Adrenal gland (tissue), 12 donors: ENCODE results near the gene CTLA4. TPM values are rescaled to one million over a fixed set of nuclear protein-coding genes. Genes with fewer than 3 reads are reported as not detected.

Source experiments
- DNase-seq, 7 donors: peaks; one replicate each; pipeline ENCODE4 v3.0.0-alpha.2; 2019 to 2020
- H3K27ac ChIP-seq, 5 donors: fragments of 200-600 bp; sonication (generic) in 4 of 5; 1 replicate in 3 of 5; 2 replicates in 2 of 5; pipeline versions ENCODE4 v1.5.1 to v1.8.0; 2016 to 2020; ENCODE audit warnings: mild to moderate bottlenecking in 1 of 5
- H3K27me3 ChIP-seq: fragments of 200-600 bp; 2 replicates; pipeline ENCODE4 v1.8.0; 2021
- H3K36me3 ChIP-seq, 2 donors: fragments of 200-600 bp; replicated peaks in 1 of 2; 1 replicate in 1 of 2; 2 replicates in 1 of 2; pipeline versions ENCODE4 v1.5.1 to v1.8.0; 2018 to 2022
- H3K4me1 ChIP-seq, 2 donors: fragments of 200-600 bp; replicated peaks in 1 of 2; 1 replicate in 1 of 2; 2 replicates in 1 of 2; pipeline versions ENCODE4 v1.5.1 to v1.8.0; 2018 to 2021
- H3K4me3 ChIP-seq, 4 donors: fragments of 200-600 bp; sonication (generic) in 3 of 4; one replicate each; pipeline ENCODE4 v1.5.1; 2016 to 2018
- H3K9me3 ChIP-seq, 3 donors: fragments of 200-600 bp; sonication (generic) in 1 of 3; replicated peaks in 1 of 3; 1 replicate in 2 of 3; 2 replicates in 1 of 3; pipeline versions ENCODE4 v1.5.1 to v1.8.0; 2016 to 2021
- CTCF ChIP-seq, 6 experiments: fragments of 450-650 bp in 4 of 6; fragments of 200-600 bp in 2 of 6; sonication (generic) in 1 of 6; IDR thresholded peaks; 1 replicate in 5 of 6; 2 replicates in 1 of 6; pipeline versions ENCODE4 v1.5.1 to v1.8.0; 2016 to 2021; ENCODE audit warnings: antibody characterized with exemption in 6 of 6, mild to moderate bottlenecking in 2 of 6, moderate library complexity in 1 of 6
- POLR2A ChIP-seq, 2 donors: fragments of 450-650 bp; IDR thresholded peaks; one replicate each; pipeline ENCODE4 v1.6.1; 2017; ENCODE audit warnings: antibody characterized with exemption in 2 of 2, mild to moderate bottlenecking in 2 of 2, moderate library complexity in 1 of 2
- WGBS, 4 donors: extraction: QIAGEN DNeasy Blood & Tissue Kit in 2 of 4; methylation state at CpG; one replicate each; pipeline versions ENCODE4 v1.1.5 to v1.1.7; 2013 to 2017; 5-methylcytosine and 5-hydroxymethylcytosine counted together
- intact Hi-C, 2 donors: fragments of 100-400 bp; cut with DNase I; formaldehyde crosslinking; loops; one replicate each; pipeline versions ENCODE4 v1.14.1 to v1.15.0; 2022 to 2023
- polyA plus RNA-seq, 3 donors: library from polyadenylated mRNA; stranded (reverse); fragments of 200-250 nt in 2 of 3; fragments of 350-450 nt in 1 of 3; fragmentation: Illumina TruSeq in 1 of 3; extraction: RNeasy Lipid Tissue Mini Kit (QIAGEN cat#74804) in 1 of 3; gene quantifications; one replicate each; pipeline ENCODE4 v1.2.3, GENCODE V29; 2013 to 2014
- total RNA-seq, 9 donors: library from RNA; depleted of rRNA in 4 of 9; stranded (reverse); fragments of >200 nt in 4 of 9; fragments of 120-200 nt in 1 of 9; fragmentation: NEBNext Ultra II Directional in 1 of 9; extraction: Animal tissue kit (Norgen Biotek cat#: 25700) in 1 of 9; gene quantifications; one replicate each; pipeline versions ENCODE4 v1.1.0 to v1.2.4, GENCODE V29; 2013 to 2023
- donor health status: healthy with polysubstance abuse.
- donor health status: Bipolar disorder and iron deficiency.
- donor health status: DM: yes; HTN: yes; CAD: no.
- donor health status: DM: no; HTN: no; CAD: no.
- donor health status: DM: no; HTN: no; CAD: no.
- donor health status: DM: yes; HTN: yes; CAD: no.

Gene CTLA4
- total and polyA plus RNA-seq, 12 donors = 0.03 to 0.50 (median 0.10) TPM; not detected in 8

- Histone ChIP-seq H3K4me1 (no peaks in the 10 kb centered on the region), H3K27ac (no peak overlapping the region), H3K4me3 (no peak overlapping the region), H3K36me3 (no peaks in the 10 kb centered on the region), H3K9me3 (no peaks in the 10 kb centered on the region), H3K27me3 (no peaks in the 10 kb centered on the region)
- TF ChIP-seq CTCF (IDR thresholded peaks at IDR 0.05) (no peak), POLR2A (IDR thresholded peaks at IDR 0.05) (no peak)
- intact Hi-C loops = no loop called here
- no peak for DNase-seq
Measured at GRCh38 chr2:203893401-203893800, 25.8 kb downstream of the CTLA4 start.

- Histone ChIP-seq H3K27ac (no peak overlapping the region), H3K27me3 (no peaks in the 10 kb centered on the region), H3K4me1 (no peaks in the 10 kb centered on the region), H3K4me3 (no peak overlapping the region), H3K9me3 (no peaks in the 10 kb centered on the region), H3K36me3 (no peaks in the 10 kb centered on the region)
- TF ChIP-seq CTCF (IDR thresholded peaks at IDR 0.05) = no peak
- no peak for TF ChIP-seq POLR2A (IDR thresholded peaks at IDR 0.05)
- WGBS, 4 donors = 79 to 89% (median 83%) methylated on average over 7 of the region's 7 CpGs
- no peak for DNase-seq
- intact Hi-C loops = no loop called here
Measured at GRCh38 chr2:203893840-203894239, 26.3 kb downstream of the CTLA4 start.

GRCh38 chr2:203894262-203894661, 26.7 kb downstream of the CTLA4 start:
- H3K9me3 ChIP-seq = no peaks in the 10 kb centered on the region
- WGBS, 4 donors = 62 to 93% (median 89%) methylated on average over 1 of the region's 1 CpG
- no peak overlapping the region for H3K4me3 ChIP-seq
- no peak for DNase-seq
- no peak for TF ChIP-seq CTCF (IDR thresholded peaks at IDR 0.05)
- no peak for TF ChIP-seq POLR2A (IDR thresholded peaks at IDR 0.05)
- H3K27me3 ChIP-seq = no peaks in the 10 kb centered on the region
- H3K4me1 ChIP-seq = no peaks in the 10 kb centered on the region
- no peak overlapping the region for H3K27ac ChIP-seq
- intact Hi-C loops = no loop called here
- H3K36me3 ChIP-seq = no peaks in the 10 kb centered on the region

- Histone ChIP-seq H3K4me1 (no peaks in the 10 kb centered on the region), H3K9me3 (peaks cover 0 to 13% (median 9%) of the 10 kb centered on the region in 3 donors), H3K27me3 (no peaks in the 10 kb centered on the region), H3K27ac (no peak overlapping the region), H3K4me3 (no peak overlapping the region), H3K36me3 (no peaks in the 10 kb centered on the region)
- WGBS, 4 donors = 28 to 50% (median 43%) methylated on average over 2 of the region's 2 CpGs
- TF ChIP-seq CTCF (IDR thresholded peaks at IDR 0.05) (no peak), POLR2A (IDR thresholded peaks at IDR 0.05) (no peak)
- intact Hi-C loops = no loop called here
- DNase-seq = no peak
Measured at GRCh38 chr2:203897544-203897943, 30.0 kb downstream of the CTLA4 start.
